GM18873 (cell line): ENCODE results near the gene ATP11C.
A peak's percentile ranks its signal among the peaks of the same experiment; 100 is the strongest.

Experiments used
- ATAC-seq: cut with Tn5 transposase; IDR thresholded peaks from one replicate; pipeline ENCODE4 v1.9.1; 2021; ENCODE audit warnings: mild to moderate bottlenecking, moderate library complexity, moderate number of reproducible peaks; ENCODE audit not compliant: unreplicated experiment, low FRiP score

ATP11C gene

DNA sequence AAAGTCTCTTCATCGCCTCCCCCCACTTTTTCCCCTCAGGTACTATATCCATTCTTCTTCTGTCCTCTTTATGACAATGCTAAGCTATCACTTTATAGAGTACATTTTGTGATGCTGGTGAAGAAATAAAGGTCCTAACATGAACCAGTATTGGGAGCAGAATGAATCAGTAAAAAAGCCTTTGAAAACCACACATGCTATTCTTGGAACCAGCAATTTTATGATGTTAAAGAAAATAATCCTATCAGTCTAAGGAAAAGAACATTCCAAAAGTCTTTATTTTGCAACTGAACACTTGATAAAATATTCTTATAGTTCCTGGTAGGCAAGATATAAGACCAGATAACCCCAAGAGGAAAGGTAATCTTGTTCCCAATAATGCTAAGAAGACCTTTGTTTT is 117.1 kb downstream of the ATP11C start:
- ATAC-seq = no peak

DNA sequence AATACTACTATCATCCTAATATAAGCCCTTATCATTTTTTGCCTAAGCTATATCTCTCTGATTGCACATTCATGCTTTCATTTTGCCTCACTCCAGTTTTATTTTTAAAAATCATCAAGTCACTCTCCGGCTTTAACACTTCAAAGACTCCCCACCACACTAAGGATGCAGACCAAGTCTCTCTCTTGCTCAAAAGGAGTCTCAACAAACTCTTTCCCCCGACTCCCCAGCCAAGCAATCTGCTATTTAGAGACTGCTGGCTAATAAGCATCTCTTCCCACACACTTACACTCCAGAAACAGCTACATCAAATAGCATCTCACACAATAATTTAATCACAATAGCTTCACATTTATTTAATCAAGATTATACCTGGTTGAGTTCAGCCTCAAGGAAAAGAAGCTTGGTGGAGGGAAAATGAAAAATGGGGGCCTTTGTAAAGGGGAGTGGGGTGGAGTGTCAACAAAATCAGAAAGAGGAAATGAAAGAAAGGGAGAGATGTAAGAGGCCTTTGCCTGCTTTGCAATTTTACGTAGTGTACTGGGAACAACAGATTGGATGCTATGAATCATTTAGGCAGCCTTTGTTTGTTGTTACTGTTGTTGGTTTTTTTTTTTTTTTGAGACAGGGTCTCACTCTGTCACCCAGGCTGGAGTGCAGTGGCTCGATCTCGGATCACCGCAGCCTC is 120.8 kb downstream of the ATP11C start:
- ATAC-seq = no peak

DNA sequence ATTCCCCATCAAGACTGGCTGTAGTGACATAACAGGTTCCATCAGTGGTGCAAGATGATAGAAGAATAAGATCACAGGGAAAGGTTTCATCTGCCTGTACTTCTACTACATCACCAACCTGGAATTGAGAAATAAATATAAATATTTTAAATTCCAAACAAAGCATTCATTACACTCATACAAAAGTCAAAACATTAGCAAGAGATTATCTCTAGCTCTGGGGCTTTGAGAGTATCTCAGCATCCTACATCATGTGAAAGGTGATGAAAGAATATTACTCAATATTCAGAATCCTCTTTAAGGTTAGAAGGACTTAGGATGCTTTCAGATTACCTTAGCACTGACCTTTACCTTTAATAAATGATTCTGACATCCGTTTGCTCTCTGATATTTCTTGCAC is 128.4 kb downstream of the ATP11C start:
- no peak for ATAC-seq

DNA sequence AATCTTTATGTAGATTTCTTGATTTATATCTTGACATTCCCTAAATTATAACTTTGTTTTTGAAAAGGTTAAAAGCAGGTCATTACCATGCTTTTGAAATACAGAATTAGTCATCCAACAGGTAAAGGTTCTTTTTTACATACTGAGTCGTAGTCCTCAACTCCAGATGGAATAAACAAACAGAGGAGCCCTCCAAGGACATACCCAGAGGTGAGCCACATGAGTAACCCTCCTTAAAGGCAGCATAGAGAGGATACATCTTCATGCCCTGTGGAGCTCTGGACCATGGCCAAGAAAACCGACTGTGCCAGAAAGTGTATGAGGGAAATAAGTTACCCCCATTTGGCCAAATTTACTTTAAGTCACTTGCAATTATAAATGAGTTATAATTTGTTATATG is 129.6 kb downstream of the ATP11C start:
- ATAC-seq = no peak

DNA sequence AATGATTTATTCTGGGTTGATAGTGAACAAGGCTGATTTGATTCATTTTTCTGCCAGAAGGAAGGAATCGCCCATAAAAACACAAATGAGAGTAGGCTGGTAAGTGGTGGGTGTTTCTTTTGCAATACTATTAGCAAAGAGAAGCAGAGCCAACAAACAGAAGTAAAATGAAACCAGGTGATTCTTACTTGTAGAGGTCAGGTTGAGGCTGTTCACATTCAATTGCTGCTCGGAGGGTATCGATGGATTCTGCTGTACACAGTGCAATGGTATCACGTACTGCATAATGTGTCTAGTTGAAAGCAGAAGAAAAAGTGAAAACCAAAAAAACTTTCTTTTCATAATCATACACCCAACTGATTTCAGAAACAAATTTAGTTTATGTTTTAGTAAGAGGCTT is 130.8 kb downstream of the ATP11C start:
- ATAC-seq = no peak

DNA sequence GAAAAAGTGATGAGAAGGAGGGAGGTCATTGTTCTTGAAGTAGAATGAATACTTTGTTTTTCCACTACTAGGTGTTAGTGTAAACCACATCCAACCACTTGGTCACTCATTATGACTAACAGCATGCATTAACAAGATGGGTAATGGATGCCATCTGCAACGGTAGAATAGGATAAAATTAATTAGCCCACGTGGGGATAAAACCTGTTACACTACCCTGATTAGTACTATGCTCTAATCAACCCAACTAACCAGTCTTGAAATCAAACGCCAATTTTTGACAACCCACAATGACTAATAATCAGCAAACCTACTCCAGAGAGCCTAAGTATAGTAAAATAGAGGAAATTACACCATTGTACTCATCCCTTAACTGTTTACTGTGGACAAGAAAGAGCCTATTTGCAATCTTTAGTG is 131.4 kb downstream of the ATP11C start:
- ATAC-seq = no peak

DNA sequence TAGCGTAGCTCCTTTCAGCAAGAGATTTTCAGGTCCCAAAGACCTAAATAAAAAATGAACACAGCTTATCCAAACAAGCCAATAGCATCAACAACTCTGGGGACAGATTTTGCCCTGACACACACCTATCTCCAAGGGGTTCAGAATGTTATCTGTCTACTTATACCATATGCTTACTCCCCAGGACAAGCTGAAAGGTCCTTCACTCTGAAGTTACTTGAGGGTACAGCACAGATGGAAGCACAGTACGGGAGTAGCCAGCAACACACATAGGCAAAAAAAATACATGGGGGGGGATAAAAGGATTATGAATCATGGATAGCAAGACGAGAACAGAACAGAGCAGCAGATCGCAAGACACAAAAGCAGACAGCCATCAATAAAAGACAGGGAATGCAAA is 134.2 kb downstream of the ATP11C start:
- no peak for ATAC-seq

DNA sequence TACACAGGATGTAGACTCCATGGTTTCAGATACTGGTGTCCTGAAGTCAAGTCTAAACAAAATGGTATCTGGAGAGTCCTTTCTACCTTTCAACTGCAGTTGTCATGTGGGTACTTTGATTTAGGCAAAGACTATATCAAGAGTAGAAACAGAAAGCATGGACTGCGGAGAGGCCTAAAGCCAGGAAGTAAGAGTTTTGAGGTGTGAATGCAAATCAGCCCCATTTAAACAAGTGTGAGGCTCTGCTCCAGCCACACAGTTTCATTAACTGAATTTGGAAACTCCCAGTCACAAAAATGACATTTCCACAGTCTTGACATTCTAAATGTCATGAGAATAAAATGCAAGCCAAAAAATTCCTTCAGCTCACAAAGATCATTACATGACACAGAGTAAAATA is 137.7 kb downstream of the ATP11C start:
- peak; percentile 99 for ATAC-seq

DNA sequence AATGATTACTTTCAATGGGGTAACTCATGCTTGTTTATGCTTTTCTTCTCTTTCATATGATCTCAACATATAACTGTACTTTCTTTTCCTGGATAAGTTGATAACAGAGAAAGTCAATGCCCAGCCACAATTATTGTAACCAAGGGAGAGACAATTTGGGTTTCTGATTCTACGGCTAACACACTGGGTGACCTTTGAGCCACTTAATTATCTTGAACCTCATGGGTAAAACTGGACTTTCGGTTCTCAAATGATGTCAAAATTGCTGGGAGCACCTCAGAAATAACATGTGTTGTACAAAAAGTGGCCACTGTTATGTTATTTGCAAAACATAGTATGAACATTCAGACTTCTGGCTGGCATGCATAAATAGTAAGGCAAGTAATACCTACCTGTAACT is 145.3 kb downstream of the ATP11C start:
- ATAC-seq = no peak

DNA sequence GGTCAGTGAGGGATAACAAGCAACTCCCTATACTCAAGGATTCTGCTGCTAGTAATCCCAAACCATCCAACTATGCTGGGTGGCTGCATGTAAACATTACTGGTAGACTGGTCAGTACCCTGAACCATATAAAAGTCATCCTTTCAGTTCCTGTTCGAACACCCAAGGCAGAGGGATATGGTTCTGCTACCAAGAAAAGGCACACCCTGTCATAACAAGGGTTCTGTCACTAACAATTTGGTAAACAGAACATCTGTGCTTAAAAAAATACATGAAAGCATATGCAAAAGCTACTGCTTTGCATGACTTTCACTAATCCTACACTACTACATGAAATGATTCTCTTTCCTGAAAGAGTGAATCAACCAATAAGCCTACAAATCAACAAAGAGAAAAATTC is 148.0 kb downstream of the ATP11C start:
- ATAC-seq = peak; percentile 91

DNA sequence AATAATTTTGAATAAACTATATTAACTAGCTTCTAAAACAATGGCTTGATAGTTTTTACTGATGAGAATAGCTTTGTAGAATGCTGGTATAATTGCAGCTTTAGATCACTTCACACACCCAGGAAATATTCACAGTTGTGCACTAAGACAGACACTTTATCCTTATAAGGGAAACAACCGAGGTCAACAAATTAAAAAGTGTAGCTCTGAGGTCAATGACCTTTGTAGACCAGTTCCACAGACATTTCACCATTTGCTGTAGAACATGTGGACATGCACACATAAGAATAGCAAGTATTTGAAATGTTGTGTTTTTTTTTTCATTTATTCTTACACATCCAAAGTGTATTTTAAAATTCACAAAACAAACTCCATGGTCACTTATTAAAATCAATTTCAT is 148.9 kb downstream of the ATP11C start:
- ATAC-seq = no peak

DNA sequence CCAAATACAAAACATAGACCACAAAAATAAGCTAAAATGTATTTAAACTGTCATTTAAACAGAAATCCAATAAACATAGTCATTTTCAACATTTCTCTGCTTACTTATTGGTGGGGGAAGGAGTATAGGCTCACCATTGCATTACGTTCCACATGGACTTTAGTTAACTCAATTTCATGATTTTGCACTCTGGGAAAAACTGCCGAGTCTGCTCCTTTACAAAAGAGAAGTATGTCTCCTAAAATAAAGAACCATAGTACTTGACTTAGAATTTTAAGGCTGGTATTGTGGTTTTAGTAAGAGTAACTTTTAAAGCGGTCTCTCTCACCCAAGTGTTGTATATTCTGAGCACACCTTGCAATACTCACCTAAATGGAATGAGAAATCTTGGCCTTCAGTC is 149.8 kb downstream of the ATP11C start:
- no peak for ATAC-seq

DNA sequence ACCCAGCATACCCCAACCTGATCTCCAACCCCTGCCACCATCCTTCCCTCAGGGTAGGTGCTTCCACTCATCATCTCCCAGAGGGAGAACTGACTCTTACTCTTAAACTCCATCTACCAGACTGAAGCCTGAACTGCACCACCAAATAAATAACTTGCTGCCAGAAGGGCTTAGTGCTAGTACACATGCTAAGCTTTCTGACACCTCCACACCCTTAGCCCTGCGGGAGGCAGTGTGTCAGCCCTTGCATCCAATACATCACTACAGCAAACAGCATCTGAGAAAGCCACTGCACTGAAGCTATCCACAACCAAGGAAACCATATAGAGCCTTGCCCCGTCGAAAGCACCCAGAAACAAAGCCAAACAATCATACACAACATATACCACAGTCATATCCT is 156.3 kb downstream of the ATP11C start:
- ATAC-seq = no peak

DNA sequence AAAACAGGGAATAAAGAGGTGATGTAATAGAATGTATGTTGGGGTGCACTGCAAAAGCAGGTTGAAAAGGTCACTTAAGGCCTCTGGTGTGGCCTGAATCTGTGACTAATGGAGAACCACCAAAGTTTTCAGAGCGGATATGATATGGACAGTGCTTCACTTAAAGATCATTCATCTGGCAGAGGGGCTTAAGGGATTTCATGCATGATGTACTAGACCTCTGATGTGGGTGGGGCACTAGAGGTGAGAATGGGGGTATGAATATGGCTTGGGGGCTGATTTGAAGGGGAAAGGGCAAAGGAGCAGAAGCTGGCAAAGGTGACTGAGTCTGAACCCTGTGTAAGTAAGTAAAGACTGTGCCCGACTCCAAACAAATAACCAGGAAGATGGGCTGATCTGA is 162.5 kb downstream of the ATP11C start:
- no peak for ATAC-seq

DNA sequence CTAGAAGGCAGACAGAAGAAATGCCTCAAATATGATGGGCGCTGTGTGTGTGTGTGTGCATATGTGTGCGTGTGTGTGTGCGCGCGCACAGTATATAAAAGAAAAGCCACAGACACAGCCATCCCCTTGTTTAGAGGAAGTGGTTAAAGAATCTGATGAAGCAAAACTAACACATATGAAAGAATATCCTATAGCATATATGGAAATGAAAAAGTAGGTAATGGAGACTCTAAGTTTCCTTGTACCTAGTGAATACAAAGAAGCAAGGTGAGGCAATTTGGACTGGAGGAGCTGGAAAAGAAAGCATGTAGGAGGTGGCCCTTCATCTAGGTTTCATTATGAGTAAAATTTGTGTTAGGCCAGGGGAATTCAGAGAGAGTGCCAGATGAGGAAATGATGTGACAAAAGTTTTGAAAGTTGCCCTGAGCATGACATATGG is 166.3 kb downstream of the ATP11C start:
- ATAC-seq = peak; percentile 71

DNA sequence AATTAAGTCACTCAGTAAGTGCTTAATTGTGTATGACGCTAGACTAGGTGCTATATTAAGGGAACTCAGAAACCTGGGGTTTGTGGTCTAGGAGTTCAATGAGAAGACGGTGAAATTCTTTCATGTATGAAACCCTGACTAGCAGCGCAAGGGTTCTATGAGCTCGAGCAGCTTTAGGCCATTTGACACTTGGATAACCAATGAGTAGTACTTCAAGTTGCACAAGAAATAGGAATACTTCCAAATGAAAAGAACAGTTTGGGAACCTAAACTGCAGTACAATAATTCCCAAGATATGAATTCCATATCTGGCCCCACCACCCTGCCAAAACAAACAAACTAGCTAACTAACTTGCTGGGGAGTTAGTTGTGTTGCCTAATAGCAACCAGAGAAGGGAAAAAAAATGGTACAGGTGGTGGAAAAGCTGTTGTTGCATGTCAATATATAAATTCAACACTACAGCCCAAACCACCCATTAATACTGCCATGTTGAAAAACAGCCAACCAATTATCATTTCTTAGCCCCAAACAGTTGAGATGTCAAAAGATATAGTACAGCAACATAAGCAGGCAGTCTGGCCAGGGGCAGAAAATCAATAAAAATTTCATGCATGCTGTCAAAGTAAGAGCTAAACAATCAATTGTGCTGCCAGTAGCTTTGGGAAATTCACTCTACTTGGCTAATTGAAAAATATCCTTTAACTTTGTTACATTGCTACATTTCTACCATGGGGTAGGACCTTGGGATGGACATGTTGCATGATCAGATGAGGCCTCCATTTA is 170.3 kb downstream of the ATP11C start:
- ATAC-seq = no peak

DNA sequence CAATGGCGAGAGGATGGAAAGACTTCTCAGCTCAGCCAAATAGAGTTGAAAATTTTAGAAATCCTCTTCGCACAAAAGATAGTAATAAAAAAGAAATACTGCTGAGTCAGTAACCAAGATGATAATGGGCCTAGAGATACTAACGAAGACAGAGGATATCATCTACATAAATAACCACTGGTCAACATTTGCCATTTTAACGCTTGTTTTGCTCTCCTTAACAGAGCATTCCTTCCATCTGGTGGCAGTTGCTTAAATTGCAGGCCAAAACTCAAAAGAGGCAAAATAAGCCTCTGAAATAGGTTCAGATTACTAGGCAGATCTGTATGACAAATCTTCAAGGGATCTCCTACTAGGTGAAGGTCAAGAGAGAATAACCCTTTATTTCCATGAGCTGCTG is 173.2 kb downstream of the ATP11C start:
- no peak for ATAC-seq

DNA sequence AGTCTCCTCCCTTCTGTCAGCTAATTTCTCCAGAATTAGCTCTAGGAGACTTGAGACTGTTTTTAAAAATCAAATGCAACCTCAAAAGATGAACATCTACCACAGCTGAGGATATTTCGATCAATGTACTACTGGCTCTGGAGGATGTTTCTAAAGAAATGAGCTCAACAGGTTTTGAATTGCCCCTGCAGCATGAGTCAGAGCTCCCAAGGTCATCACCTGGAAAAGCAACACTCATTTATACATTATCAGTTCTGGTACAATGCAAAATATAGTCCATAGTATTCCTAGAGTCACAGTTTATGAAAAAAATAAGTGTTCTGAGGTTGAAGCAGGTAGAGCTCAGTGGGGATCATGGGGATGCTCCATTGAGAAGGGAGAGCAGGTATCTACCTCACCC is 174.0 kb downstream of the ATP11C start:
- no peak for ATAC-seq

DNA sequence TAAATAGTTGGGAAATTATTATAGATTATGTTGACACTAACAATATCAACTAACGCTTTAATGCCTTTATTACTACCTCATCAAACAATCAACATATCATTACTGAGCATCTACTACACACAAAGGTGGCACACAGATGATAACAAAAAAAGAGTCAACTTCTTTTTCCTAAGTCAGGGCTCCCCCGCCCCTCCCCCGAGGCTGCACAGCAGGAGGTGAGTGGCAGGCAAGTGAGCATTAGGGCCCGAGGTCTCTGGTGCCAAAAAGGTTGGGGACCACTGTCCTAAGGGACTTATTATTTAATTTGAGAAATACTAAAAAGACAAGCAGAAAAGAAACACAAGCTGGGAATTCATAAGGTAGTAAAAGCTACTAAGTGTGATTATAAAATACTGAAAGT is 174.6 kb downstream of the ATP11C start:
- no peak for ATAC-seq

DNA sequence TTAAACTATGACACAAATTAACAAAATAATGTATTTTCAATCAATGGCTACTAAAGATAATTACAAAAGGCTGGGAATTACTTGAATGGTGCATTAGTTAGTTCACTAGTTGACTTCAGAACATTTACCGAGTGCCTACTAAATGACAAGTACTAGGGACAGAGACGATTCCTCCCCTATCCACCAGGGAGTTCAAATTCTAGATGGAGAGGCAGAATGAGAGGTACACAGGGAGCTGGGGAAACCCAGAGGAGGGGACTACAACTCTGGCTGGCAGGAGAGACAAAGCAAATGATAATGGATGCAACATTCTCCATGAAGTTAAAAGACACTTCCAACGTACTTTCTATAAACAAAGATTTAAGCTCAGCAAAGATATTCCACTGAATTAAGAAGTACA is 181.8 kb downstream of the ATP11C start:
- no peak for ATAC-seq

DNA sequence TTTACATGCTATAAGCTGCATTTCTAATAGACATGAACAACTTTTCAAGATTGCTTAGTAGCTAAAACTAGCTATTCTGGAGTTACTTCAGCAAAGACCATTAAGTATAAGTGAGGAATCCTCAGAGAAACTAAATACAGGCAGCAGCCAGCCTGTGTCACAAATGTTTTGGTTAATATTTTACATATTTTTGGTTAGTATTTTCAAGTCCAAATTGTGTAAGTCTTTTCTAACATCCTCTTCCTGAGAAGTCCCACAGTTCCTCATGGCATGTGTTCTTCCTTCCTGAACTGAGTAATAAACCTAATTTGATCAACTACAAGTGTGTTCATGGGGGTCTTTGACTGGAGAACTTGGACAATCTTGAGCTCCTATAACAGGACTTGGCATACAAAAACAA is 182.5 kb downstream of the ATP11C start:
- ATAC-seq = no peak

DNA sequence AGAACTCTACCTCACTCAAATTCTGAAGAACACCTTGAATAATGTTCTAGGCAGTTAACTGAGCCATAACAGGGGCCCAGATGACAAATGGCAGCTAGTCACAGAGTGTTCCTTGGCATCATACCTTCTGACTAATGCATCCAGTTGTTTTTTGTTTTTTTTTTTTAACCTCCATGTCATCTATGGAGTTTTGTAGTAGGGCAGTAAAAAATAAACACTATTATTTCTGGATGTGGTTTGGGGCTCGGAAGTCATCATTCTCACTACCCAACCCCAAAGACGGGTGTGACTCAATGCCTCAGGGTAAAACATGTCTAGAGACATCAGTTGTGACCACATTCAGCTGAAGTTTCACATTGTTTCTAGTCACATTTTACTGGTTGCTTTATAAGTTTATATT is 193.7 kb downstream of the ATP11C start:
- ATAC-seq = peak; percentile 85
